Measurements from ENCODE around the gene SRPK2. TPM values are rescaled to one million over a fixed set of nuclear protein-coding genes. Genes with fewer than 3 reads are reported as not detected.

The SRPK2 gene
- total RNA-seq, 2 donors from 2014 or later = 46.2 to 50.0 TPM

DNA sequence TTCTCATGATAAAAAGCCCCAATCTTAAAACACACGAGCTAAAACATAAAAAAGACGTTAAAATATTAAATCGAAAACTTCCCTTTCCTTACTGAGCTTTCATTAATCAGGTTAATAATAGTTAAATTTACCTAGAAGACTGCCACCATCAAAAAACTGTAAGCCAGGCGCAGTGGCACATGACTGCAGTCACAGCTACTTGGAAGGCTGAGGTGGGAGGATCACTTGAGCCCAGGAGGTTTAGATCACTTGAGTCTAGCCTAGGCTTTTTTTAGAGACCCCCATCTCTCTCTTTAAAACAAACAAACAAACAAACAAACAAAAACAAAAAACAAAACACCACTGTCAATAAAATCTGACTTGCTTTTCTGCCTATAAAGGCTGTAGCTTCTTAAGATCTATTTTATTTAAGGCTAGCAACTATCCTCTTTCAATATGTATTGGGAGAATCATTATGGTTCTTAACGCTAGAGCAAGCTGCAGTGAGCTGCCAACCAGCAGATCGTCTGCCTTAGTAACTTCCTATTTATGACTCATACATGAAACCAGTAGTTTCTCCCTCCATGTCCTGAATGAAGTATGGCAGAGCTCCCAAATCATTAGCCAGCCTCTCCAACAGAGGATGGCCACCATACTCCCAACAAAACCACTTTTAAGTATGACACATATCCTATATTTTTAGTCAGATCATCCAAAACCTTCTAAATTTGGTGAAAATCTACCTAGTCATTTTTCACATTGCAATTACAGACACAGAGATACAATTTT, 163.7 kb downstream of the SRPK2 start:
- Mint-ChIP-seq H3K36me3 (ENCODE audit: low read depth) (peaks cover 5% of the 10 kb centered on the region), H3K4me3 (no peak overlapping the region), H3K27me3 (no peaks in the 10 kb centered on the region), H3K4me1 (peaks cover 22% of the 10 kb centered on the region), H3K27ac (peak overlapping the region; percentile 57)
- DNase-seq = no peak
- no peaks in the 10 kb centered on the region for H3K9me3 ChIP-seq (ENCODE audit: control insufficient read depth, low read length, poor library complexity, severe bottlenecking)
- peak; percentile 41 for ATAC-seq

DNA sequence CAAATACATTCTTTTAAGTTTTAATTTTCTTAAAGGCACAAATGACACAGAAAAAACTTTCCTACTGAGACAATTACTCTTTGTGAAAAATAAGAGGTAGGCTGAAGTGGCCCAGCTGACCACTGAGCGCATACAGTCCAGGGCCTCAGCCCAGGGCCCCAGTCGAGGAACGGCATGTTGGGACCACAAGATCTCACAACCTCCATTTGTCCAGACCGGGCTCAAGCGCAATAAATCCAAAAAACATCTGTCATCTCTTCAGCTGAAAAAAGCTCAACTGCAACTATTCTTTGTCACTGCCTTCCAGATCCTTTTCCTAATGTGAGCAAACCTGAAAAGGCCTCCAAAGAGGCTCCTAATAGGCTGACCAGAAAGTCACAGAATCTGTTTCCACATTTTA, 165.8 kb downstream of the SRPK2 start:
- no peaks in the 10 kb centered on the region for H3K9me3 ChIP-seq (ENCODE audit: control insufficient read depth, low read length, poor library complexity, severe bottlenecking)
- DNase-seq (no peak), ATAC-seq (no peak)
- no peak overlapping the region for H3K4me3 Mint-ChIP-seq
- peaks cover 29% of the 10 kb centered on the region for H3K4me1 Mint-ChIP-seq
- H3K36me3 Mint-ChIP-seq (ENCODE audit: low read depth) = peaks cover 2% of the 10 kb centered on the region
- H3K27ac Mint-ChIP-seq = peak overlapping the region; percentile 14
- H3K27me3 Mint-ChIP-seq = no peaks in the 10 kb centered on the region

DNA sequence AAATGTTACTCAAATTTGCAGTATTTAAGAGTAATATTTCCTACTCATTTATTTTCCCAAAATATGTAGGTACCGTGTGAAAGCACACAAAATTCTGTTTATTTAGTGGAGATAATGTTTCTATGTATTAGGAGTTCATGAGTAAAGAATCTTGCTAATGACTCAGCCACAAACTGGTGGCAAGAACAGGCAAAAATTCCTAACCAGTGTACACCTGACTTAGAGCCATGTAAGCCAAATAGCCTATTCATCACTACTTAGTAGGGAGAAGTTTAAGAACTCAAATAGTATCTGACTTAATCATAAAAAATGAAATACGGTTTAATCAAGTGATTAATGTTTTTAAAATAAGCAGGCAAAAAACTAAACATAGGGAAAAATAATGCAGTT, 169.0 kb downstream of the SRPK2 start:
- H3K4me3 Mint-ChIP-seq = no peak overlapping the region
- DNase-seq (no peak), ATAC-seq (no peak)
- H3K27me3 Mint-ChIP-seq = no peaks in the 10 kb centered on the region
- no peaks in the 10 kb centered on the region for H3K9me3 ChIP-seq (ENCODE audit: control insufficient read depth, low read length, poor library complexity, severe bottlenecking)
- H3K4me1 Mint-ChIP-seq = peaks cover 39% of the 10 kb centered on the region
- H3K27ac Mint-ChIP-seq = no peak overlapping the region
- peaks cover 2% of the 10 kb centered on the region for H3K36me3 Mint-ChIP-seq (ENCODE audit: low read depth)

DNA sequence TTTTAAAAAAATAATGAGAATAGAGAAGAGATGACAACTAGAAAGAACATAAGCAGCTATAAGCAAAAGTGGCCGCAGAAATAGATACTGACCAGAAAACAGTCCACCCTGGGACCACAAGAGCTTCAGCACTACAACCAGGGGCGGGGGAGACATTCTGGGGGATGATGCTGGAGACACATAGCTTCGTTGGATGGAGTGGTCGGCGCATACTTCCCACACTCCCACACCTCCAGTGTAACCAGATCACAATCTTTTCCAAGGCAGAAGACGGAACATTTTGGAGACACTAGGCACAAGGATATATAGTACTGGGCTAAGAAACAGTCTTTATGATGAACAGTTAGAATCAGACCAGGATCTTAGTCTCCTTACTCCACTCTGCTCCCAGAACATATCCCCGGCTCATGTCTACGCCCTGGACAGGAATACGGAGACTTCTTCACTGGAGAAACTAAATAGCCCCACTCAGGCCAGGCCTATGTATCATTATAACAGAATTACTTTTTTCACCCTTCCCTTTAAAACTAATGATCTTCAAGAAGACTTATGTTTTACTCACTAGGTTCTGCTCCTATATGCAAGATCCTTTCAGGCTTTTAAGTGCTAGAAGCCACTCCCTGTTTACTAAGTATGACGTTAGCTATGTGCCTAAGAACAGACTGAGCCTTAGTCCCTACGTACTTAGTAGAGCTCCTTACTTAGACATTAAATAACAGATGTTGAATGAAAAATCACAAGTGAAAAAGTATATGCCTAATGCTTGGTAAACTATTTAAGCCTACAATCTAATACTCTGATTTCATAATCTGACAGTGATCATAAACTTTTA, 169.6 kb downstream of the SRPK2 start:
- Mint-ChIP-seq H3K4me3 (no peak overlapping the region), H3K27ac (no peak overlapping the region), H3K4me1 (peaks cover 44% of the 10 kb centered on the region), H3K36me3 (ENCODE audit: low read depth) (peaks cover 2% of the 10 kb centered on the region), H3K27me3 (no peaks in the 10 kb centered on the region)
- H3K9me3 ChIP-seq (ENCODE audit: control insufficient read depth, low read length, poor library complexity, severe bottlenecking) = no peaks in the 10 kb centered on the region
- no peak for ATAC-seq
- no peak for DNase-seq

DNA sequence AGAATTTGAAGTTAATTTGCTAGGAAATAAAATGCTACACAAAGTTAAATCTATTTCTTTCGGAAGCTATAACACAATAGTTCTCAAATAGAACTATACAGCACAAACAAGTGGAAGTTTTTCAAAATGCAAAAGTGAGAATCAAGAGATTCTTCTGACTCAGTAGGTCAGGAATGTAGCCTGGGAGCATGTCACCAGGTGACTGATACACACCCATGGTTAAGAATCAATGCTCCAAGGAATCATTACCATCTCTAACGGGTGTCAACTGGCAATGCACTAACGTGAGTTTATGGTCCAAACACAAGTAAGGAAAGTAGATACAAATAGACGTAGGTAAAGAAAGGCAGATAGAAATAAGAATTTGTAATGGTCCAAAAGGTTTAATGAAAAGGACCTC, 170.5 kb downstream of the SRPK2 start:
- no peak for ATAC-seq
- H3K9me3 ChIP-seq (ENCODE audit: control insufficient read depth, low read length, poor library complexity, severe bottlenecking) = no peaks in the 10 kb centered on the region
- H3K4me3 Mint-ChIP-seq = no peak overlapping the region
- no peaks in the 10 kb centered on the region for H3K27me3 Mint-ChIP-seq
- no peak for DNase-seq
- H3K4me1 Mint-ChIP-seq = peaks cover 48% of the 10 kb centered on the region
- no peaks in the 10 kb centered on the region for H3K36me3 Mint-ChIP-seq (ENCODE audit: low read depth)
- no peak overlapping the region for H3K27ac Mint-ChIP-seq

DNA sequence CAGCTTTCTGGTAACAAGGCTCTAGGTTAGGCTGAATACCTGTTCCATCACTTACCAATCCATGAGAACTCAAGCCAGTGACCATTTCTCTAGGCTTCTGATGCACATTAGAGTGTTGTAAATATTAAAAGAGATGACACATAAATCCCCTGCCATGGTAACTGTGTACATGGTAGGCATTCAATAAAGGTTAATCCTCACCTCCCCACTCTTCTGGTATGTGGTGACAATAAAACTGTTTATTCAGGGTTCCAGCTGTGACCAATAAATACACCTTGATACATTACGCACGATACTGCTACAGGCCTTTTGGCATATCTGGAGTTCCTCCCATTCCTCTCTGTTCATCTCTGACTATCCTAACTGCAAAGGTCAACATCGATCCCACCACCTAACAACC, 171.9 kb downstream of the SRPK2 start:
- Mint-ChIP-seq H3K4me3 (no peak overlapping the region), H3K27me3 (no peaks in the 10 kb centered on the region), H3K4me1 (peaks cover 53% of the 10 kb centered on the region), H3K27ac (no peak overlapping the region), H3K36me3 (ENCODE audit: low read depth) (no peaks in the 10 kb centered on the region)
- H3K9me3 ChIP-seq (ENCODE audit: control insufficient read depth, low read length, poor library complexity, severe bottlenecking) = no peaks in the 10 kb centered on the region
- no peak for DNase-seq
- ATAC-seq = no peak

DNA sequence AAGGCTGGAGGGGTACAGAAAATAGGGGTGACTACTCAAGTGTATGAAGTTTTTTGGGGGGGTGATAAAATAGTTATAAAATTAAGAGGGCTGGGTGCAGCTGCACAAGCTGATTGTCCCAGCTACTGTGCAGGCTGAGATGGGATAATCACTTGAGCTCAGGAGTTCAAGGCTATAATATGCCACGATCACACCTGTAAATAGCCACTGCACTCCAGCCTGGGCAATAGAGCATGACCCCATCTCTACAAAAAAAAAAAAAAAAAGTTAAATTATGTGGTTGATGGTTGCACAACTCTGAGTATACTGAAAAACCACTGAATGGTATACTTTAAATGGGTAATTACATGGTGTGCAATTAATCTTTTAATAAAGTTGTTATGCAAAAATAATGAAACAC, 172.9 kb downstream of the SRPK2 start:
- no peak for DNase-seq
- H3K27ac Mint-ChIP-seq = no peak overlapping the region
- no peak for ATAC-seq
- H3K9me3 ChIP-seq (ENCODE audit: control insufficient read depth, low read length, poor library complexity, severe bottlenecking) = no peaks in the 10 kb centered on the region
- no peak overlapping the region for H3K4me3 Mint-ChIP-seq
- no peaks in the 10 kb centered on the region for H3K36me3 Mint-ChIP-seq (ENCODE audit: low read depth)
- H3K4me1 Mint-ChIP-seq = peaks cover 49% of the 10 kb centered on the region
- no peaks in the 10 kb centered on the region for H3K27me3 Mint-ChIP-seq

DNA sequence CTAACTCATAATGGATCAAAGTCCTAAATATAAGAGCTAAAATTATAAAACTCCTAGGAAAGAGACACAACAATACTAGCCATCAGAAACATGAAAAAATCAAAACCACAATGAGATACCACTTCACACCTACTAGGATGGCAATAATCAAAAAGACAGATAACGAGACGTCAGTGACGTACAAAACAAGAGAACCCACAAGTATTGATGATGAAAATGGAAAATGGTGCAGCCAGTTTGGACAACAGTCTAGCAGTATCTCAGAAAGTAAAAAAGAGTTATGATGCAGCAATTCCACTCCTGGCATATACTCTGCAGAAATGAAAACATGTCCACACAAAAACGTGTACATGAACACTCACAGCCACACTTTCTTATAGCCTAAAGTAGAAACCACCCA, 173.5 kb downstream of the SRPK2 start:
- no peak overlapping the region for H3K4me3 Mint-ChIP-seq
- H3K27ac Mint-ChIP-seq = no peak overlapping the region

DNA sequence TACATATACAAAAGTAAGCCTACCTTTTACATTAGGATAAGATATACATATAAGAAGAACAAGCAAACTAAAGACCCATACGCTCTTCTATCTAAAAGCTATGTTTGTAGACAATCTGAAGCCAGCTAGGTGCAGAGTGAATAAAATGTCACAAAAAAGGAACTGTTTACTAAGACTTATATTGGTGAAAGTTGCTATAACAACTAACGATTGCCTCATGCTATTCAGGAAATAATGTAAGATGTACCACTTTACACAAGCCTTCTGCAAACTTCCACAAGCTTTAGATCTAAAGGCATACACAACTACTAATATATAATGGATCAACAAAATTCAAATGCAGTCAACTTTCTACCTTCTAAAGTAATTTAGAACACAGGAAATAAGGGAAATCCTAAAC, 175.1 kb downstream of the SRPK2 start:
- Mint-ChIP-seq H3K27ac (peak overlapping the region; percentile 59), H3K4me1 (peaks cover 58% of the 10 kb centered on the region), H3K4me3 (no peak overlapping the region), H3K36me3 (ENCODE audit: low read depth) (no peaks in the 10 kb centered on the region), H3K27me3 (no peaks in the 10 kb centered on the region)
- DNase-seq (no peak), ATAC-seq (peak; percentile 42)
- H3K9me3 ChIP-seq (ENCODE audit: control insufficient read depth, low read length, poor library complexity, severe bottlenecking) = no peaks in the 10 kb centered on the region

More for the DNA sequence above, 173.5 kb downstream of the SRPK2 start:
- H3K9me3 ChIP-seq (ENCODE audit: control insufficient read depth, low read length, poor library complexity, severe bottlenecking) = no peaks in the 10 kb centered on the region
- ATAC-seq = no peak
- DNase-seq = no peak
- Mint-ChIP-seq H3K4me1 (peaks cover 56% of the 10 kb centered on the region), H3K27me3 (no peaks in the 10 kb centered on the region), H3K36me3 (ENCODE audit: low read depth) (no peaks in the 10 kb centered on the region)

DNA sequence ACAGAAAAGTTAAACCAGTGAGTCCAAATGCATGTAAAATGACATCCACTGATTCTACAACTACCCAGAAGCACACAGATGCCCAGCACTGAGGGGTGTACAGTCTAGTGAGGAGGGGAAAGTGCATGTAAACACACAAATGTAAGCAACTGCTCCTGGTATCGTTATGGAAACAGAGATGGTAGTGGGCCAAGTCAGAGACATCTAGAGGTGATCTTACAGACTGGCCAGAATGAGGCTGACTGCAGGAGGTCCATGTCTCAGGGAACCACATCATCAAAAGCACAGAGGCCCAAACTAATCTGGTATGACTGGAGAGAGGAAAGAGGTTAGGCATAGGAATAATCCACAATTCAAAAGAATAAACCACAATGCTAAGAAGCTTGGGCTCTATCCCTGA, 176.5 kb downstream of the SRPK2 start:
- DNase-seq = no peak
- peak overlapping the region; percentile 37 for H3K27ac Mint-ChIP-seq
- ATAC-seq = no peak
- no peaks in the 10 kb centered on the region for H3K36me3 Mint-ChIP-seq (ENCODE audit: low read depth)
- peaks cover 51% of the 10 kb centered on the region for H3K4me1 Mint-ChIP-seq
- no peak overlapping the region for H3K4me3 Mint-ChIP-seq
- H3K9me3 ChIP-seq (ENCODE audit: control insufficient read depth, low read length, poor library complexity, severe bottlenecking) = no peaks in the 10 kb centered on the region
- no peaks in the 10 kb centered on the region for H3K27me3 Mint-ChIP-seq

DNA sequence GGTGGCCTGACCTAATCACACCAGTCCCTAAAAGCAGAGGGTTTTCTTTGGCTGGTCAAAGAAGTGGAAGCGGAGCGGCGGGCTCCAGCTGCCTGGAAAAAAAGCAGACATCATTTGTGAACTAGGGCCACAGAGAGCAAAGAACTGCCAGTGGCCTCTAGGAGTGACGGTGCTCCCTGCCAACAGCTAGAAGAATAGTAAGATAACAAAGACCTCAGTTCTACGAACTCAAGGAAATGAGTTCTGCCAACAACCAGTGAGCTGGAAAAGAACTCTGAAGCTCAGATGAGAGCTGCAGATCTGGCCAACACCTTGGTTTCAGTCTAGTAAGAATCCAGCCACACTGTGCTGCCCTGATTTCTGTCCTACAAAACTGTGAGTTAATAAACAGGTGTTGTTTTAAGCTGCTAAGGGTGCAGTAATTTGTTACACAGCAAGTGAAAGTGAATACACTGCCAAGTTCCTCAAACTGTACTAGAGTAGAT, 178.0 kb downstream of the SRPK2 start:
- no peaks in the 10 kb centered on the region for H3K9me3 ChIP-seq (ENCODE audit: control insufficient read depth, low read length, poor library complexity, severe bottlenecking)
- Mint-ChIP-seq H3K4me1 (peaks cover 52% of the 10 kb centered on the region), H3K4me3 (no peak overlapping the region), H3K27ac (peak overlapping the region; percentile 91), H3K36me3 (ENCODE audit: low read depth) (no peaks in the 10 kb centered on the region), H3K27me3 (no peaks in the 10 kb centered on the region)
- ATAC-seq = peak; percentile 62
- no peak for DNase-seq

DNA sequence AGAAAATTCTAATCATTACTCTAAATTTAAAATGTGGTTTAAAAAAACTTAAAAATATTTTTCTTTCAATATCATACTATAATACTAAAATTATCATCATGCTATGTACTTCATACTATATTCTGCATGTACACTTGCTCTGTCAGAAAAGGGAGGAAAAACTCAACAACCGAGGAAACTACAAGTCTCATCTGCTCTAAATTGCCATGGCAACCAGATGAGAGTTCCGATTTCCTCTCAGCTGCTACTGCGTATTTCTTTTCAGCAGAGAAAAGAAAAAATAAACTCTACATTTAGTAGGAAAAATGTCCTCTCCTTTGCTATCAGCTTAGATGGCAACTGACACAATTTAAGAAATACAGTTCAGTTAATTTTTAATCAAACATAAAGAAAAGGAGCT, 178.9 kb downstream of the SRPK2 start:
- Mint-ChIP-seq H3K4me3 (peak overlapping the region; percentile 43), H3K27ac (peak overlapping the region; percentile 91)
- ATAC-seq = peak; percentile 55

DNA sequence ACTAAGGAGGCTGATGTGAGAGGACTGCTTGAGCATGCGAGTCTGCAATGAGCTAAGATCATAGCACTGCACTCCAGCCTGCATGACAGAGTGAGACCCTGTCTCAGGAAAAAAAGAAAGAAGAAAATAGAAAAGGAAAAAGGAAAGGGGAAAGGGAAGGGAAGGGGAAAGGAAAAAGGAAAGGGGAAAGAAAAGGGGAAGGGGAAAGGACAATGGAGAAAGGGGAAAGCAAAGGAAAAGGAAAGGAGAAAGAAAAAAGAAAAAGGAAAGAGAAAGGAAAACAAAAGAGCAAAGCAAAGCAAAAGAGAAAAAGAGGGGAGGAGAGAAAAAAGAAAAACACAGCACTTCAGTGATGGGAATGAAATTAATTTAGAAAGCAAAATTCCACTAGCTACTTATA, 179.3 kb downstream of the SRPK2 start:
- Mint-ChIP-seq H3K27me3 (no peaks in the 10 kb centered on the region), H3K27ac (peak overlapping the region; percentile 91), H3K36me3 (ENCODE audit: low read depth) (no peaks in the 10 kb centered on the region), H3K4me3 (peak overlapping the region; percentile 75), H3K4me1 (peaks cover 51% of the 10 kb centered on the region)
- no peak for DNase-seq
- no peaks in the 10 kb centered on the region for H3K9me3 ChIP-seq (ENCODE audit: control insufficient read depth, low read length, poor library complexity, severe bottlenecking)
- ATAC-seq = no peak

More for the DNA sequence above, 178.9 kb downstream of the SRPK2 start:
- no peaks in the 10 kb centered on the region for H3K9me3 ChIP-seq (ENCODE audit: control insufficient read depth, low read length, poor library complexity, severe bottlenecking)
- Mint-ChIP-seq H3K36me3 (ENCODE audit: low read depth) (no peaks in the 10 kb centered on the region), H3K27me3 (no peaks in the 10 kb centered on the region), H3K4me1 (peaks cover 53% of the 10 kb centered on the region)
- DNase-seq = no peak

Data from T-helper 17 cell (primary cell).